ENCODE data around the gene SOD1.

- TF ChIP-seq POLR2AphosphoS5 (IDR thresholded peaks at IDR 0.05; ENCODE audit: low read depth, low read length) (no peak), POLR2A (IDR thresholded peaks at IDR 0.05; ENCODE audit: low read depth, low read length) (no peak), TAF1 (IDR thresholded peaks at IDR 0.05; ENCODE audit: low read depth, low read length) (no peak)
Observed at GRCh38 chr21:31663584-31664249, 4.2 kb downstream of the SOD1 start.
